Measurements from ENCODE around the gene ZNF491.

- TF ChIP-seq RCOR1 (IDR thresholded peaks at IDR 0.05; ENCODE audit: insufficient replicate concordance, low read length) (no peak), POLR2A (IDR thresholded peaks at IDR 0.05; ENCODE audit: low read depth, low read length) (no peak), CHD1 (IDR thresholded peaks at IDR 0.05; ENCODE audit: low read depth, low read length) (no peak)
Observed at GRCh38 chr19:11833541-11833940, 35.2 kb downstream of the ZNF491 start.

Data from IMR-90 (cell line).